Bone marrow (tissue), 2 donors: ENCODE measurements around the gene OR1C1.
"Not testable (repeated sequence)": the region's sequence is repeated elsewhere in the genome, so short reads cannot be mapped to it uniquely, and the experiment has no call there.

Experiments used
- DNase-seq, 2 donors: peaks; one replicate each; lab custom pipeline; 2025; lab: John Stamatoyannopoulos, UW

Gene OR1C1, protein sequence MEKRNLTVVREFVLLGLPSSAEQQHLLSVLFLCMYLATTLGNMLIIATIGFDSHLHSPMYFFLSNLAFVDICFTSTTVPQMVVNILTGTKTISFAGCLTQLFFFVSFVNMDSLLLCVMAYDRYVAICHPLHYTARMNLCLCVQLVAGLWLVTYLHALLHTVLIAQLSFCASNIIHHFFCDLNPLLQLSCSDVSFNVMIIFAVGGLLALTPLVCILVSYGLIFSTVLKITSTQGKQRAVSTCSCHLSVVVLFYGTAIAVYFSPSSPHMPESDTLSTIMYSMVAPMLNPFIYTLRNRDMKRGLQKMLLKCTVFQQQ

DNA sequence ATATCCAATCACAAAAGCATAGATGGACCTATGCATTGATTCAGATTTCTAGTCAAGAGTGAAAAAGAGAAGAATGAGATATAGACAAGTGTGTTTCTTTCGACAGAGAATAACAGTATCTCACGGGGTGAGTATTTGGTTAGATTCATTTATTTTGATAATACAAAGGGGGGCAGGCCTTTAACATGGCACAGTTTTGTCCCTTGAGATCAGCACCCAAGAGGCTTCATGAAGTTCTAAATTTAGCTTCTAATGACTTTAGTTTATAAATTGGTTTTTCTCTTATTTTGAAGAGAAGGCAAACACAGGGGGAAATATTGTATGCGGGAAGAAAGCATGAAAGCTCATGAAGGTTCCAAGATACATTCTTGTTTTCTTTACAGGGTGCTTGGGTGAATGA lies at the start of gene OR1C1:
Gene OR1C1, minus strand, starts transcription at position 101 of the 400 bp plus-strand sequence. CDS start 2,150 bp downstream, outside the sequence.
- DNase-seq, result no peak

DNA sequence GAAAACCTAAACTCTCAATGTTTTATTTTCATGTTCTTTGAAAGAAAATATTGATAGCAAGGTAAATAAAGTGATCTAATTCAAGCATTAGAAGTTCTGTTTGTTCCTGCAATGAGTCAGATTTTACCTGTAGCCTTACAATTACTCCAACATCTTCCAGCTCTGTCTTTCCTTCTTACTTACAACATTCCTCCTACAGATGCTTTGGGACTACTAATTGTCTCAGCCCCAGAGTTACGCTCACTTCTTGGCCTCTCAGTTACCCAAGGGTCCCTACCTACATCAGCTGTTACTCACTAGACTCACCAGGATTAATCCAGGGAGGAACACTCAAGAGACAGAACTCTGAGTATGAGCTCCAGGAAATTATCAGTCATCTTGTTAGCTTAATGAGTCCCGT lies 37.2 kb upstream of the OR1C1 start:
- no peak for DNase-seq

DNA sequence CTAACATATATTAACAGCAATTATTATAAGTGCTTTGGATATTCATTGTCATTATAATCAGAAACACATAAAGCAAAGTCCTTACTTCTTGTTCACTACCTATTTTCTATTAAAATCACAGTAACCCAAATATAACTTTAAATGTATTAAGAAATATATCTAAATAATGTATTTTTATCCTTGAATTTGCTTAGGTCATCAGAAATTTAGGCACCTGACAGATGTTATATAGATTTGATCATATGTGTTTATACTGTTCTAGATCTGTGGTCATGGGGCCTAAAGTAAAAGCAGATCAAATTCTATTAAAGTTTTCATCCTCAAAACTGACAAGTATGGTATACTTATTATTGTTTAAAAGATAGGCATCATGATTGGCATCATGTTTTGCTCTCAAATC lies 9.2 kb upstream of the OR1C1 start:
- no peak for DNase-seq

DNA sequence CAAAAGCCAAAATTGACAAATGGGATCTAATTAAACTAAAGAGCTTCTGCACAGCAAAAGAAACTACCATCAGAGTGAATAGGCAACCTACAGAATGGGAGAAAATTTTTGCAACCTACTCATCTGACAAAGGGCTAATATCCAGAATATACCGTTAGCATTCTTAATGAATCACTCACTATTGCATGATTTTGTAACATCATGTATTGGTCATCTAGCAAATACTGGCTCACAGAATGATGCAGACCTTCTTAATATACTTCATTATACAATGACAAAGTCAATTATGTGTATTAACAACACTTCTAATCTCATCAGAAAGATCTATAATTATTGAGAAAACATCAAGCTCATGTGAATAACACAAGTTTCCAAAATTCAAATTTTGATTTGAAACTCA lies 6.0 kb downstream of the OR1C1 start:
- DNase-seq, result not testable (repeated sequence)

DNA sequence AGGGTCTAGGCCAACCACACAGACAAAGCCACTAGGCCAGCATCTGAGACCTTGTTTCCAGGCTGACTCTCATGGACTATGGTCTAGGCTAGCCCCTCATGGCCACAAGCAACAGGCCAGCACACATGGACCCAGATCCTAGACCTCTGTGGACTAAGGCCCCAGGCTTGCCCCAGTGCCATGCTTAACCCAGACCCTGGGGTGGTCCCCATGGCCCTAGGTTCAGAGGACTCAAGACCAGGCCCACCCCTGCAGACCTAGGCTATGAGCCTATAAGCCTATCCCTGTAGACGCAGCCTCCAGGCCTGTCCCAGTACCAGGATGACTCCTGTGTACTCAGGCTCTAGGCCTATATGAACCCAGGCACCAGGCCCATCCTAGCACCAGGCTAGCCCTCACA lies 10.5 kb downstream of the OR1C1 start:
- DNase-seq, result no peak

DNA sequence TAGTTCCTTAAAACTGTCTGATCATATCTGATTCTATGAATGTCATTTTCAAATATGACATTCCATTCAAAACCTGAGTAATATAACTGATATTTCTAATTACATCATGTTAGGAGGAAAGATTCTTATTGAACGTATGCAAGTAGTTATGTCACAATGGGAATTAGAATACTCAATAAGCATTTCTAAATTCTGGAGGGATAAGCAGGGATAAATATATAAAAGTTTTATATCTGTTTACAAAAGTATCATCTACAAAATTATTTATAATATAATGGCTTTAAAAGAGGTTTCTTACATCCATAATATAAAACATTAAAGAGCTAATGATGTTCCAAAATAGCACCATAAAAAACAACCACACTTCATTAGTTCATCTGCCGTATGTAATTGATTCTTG lies 12.3 kb downstream of the OR1C1 start, which contains the start of gene OR14A2:
Gene OR14A2, minus strand, starts transcription at position 101 of the 400 bp plus-strand sequence.
- DNase-seq, result no peak

DNA sequence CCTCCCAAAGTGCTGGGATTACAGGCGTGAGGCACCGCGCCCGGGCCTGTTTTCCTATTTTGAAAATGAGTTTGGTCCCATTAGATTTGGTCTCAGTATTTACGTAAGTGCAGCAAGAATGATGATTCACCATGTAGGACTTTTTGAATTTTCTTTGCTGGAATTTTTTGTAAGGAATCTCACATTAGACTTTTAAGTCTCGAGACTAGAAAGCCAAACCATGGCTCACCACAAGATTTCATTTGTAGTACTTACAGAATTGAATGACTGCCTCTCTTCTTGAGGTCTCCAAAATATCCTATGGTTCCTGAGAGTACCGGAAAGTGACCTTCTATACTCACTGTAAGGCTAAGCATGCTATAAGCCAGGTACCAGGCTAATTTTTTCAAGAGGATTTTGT lies 12.7 kb downstream of the OR1C1 start:
- DNase-seq, result no peak

DNA sequence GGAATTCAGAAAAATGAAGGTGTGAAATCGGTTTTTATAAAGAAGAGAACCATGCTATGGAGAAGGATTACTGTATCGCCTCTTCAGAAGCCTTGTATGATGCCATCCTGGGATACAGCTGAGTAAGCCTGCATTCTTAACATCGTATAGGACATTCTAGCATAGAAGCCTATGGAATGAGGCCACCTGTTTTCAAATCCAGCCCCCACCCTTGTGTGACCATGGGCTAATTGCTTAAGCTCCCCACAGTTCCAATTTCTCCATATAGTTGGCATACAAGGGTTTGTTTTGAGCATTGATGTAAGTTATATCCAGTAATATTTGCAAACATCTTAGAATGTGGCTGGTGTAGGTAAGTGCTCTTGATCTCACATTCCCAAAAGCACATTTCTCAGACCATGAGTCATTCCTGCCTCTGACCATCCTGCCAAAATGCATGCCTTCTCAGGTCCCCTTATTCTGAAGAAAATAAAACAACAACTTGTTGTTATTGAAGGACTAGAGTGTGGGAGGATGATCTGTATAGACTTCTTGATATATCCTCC lies 13.9 kb downstream of the OR1C1 start:
- DNase-seq, result no peak

DNA sequence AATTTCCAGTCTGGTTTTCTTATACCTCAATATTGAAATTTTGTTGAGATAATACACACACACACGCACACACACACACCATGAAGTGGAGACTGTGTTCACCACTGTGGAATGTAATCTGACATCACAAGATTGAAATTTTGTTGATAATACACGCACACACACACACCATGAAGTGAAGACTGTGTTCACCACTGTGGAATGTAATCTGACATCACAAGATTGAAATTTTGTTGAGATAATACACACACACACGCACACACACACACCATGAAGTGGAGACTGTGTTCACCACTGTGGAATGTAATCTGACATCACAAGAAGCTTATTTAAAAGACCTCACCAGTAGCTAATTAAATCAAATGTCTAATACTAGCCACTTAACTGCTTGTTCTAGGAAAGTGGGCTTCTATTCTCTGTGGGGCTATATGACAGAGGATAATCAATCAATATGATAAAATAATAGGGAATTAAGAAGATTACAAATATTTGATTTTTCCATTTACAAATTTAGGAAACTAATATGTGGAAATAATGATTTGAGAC lies 18.1 kb downstream of the OR1C1 start:
- not testable (repeated sequence) for DNase-seq

DNA sequence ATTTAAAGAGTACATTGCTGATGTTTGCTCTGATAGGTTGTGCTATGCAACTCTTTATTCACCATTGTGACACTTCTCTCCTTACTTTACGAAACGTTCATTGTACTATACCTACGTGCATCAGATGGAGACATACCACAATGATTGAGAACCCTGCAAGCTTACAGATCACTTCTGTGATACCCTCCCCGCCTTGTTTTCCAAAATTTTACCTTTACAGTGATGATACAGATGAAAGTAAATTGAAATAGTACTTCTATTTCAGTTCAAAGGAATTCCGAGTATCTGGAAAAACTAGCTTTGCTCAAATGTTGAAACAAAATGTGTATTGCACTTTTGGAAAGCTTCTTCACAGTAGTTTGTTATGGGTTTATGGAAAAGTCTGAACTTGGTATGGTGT lies 18.6 kb downstream of the OR1C1 start:
- DNase-seq, result no peak

DNA sequence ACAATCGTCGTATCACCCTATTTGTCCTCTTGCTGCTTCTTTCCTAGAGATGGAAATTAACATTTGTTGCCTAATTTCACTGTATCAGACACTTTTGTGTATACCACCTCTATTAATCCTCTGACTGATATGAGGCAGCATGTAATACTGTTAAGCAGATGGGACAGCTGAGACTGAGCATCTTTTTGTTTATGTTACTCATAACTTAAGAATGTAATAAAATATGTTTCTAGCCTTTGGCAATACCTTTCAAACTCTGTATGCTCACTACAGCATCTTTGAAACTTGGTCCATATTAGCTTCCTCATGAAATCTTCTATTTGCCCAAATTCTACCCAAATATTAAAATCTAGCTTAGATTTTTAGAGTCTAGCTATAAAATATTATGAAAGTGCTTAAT lies 19.6 kb downstream of the OR1C1 start:
- DNase-seq, result no peak

DNA sequence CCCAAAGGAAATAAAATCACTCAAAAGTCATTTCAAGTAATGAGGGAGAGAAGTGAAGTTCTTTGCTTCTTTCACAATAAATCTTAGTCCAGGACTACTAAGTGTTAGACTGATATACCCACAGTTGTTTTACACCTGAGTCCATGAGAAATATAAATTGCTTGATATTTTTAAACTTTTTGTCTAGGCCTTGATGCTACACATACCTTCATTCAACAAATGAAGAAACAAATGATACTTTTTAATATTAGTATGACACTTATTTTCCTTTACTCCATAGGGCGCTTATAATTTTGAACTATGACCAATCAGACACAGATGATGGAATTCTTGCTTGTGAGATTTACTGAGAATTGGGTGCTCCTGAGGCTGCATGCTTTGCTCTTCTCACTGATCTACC lies 22.0 kb downstream of the OR1C1 start, which contains the start of gene OR14K1:
Gene OR14K1, plus strand, starts transcription at position 301 of the 400 bp plus-strand sequence. Its CDS starts 0 bp downstream, at position 301.
- DNase-seq, result no peak

DNA sequence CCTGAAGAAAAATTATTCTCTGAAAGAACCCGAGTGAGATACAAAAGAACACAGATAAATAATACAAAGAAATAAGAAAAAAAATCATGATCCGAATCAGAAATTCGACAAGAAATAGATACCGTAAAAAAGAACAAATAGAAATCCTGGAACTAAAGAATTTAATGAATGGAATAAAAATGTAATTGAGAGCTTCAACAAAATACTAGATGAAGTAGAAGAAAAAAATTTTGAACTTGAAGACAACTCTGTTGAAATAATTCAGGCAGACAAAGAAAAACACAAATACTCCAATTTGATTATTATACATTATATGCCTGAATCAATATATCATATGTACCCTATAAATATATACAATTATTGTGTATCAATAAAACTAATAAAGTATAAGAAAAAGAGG lies 39.1 kb downstream of the OR1C1 start:
- DNase-seq, result no peak

DNA sequence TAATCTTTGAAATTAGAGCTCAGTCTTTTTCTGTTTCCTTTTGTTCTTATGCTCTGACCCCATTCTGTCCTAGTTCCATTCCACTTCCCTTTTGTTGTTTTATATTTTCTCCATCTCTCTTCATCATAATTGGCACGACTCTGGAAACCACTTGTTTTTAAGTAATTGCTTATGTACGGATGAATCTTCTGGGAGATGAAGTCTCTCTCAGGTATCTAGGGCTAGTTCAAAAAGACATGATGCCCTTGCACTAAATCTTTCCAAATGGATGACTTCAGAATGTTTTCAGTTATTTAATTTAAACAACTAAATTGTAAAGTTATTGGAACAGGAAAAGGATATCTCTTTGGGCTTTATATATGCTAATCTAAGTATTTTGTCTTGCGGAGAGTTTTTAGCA lies 43.8 kb downstream of the OR1C1 start, which contains the start of gene OR6F1:
Gene OR6F1, minus strand, starts transcription at position 101 of the 400 bp plus-strand sequence. CDS start 3,891 bp downstream, outside the sequence.
- no peak for DNase-seq

DNA sequence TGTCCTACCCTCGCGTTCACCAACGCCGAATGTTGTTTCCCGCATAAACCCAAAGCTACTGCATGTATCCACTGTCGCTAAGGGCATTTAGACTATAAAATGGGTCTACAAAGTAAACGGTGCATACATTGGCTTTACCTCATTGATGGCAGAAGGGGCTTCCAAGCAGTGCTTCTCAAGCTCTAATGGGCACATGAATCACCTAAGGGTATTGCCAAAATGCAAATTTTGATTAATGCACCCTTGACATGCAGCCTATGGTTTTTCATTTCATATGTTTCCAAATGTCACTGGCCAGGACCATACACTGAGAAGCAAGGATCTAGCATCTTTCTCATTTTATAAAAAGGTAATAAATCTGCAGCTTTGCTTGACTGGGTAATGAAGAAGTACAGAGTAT lies 46.6 kb downstream of the OR1C1 start:
- no peak for DNase-seq

DNA sequence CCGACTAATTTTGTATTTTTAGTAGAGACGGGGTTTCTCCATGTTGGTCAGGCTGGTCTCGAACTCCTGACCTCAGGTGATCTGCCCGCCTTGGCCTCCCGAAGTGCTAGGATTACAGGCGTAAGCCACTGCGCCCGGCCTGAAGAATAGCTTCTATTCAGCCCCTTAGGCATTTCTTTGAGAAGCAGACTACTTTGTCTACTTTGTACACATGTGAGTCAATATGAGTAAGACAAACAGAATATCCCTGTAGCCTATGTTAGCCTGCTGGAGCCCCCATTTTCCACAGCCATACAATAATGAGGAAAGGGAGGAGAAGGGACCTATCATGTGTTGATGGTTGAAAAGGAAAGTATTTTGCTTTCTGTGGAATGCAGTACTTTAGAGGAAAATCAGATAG lies 49.7 kb downstream of the OR1C1 start:
- not testable (repeated sequence) for DNase-seq
